Stimulated activated CD4-positive, alpha-beta T cell treated with anti-CD3 and anti-CD28 coated beads, Interleukin-1b, Interleukin-23, amount 100 ng/mL, for 4 hours (primary cell): ENCODE results near the gene GTF2H1.
"Not testable (repeated sequence)": the region's sequence is repeated elsewhere in the genome, so short reads cannot be mapped to it uniquely, and the experiment has no call there.

Experiments used
- DNase-seq, 2 donors: peaks; one replicate each; pipeline ENCODE4 v3.0.0-alpha.2; 2020; ENCODE audit warnings: low read depth in 2 of 2

The GTF2H1 gene

DNA sequence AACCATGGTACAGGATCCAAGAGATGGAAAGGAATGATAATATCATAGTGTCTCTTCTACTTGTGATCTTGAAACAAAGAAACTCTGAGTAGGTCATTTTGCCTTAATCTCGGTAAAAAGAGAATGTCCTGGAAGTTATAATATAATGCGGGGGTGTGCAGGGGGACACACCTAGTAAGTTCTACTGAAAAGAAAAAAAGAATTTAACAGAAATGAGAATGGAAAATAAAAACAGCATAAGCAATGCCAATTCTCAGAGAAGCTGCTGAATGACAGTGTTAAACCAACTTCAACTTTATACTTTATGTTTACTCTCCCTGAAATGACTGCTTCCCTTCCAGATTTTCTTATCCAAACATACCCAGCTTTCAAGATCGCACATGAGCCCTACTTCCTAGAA lies 2.5 kb upstream of the GTF2H1 start:
- DNase-seq = no peak

DNA sequence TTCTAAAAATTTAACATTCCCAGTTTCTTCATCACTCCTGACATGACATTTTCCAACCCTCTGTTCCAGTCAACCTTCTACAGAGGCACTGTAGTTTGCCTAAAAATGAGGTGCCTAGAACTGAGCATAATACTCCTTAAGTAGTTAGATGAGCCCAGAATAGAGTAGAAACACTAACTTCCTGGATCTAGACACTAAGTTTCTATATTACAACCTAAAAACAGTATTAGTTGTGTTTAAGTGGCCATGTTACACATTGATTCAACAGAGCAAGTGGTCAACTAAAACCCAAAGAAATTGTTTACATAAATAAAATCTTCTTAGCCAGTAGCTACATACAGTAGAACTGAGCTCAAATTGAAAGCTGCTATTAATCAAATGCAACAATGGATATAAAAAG lies 1.8 kb upstream of the GTF2H1 start:
- no peak for DNase-seq

DNA sequence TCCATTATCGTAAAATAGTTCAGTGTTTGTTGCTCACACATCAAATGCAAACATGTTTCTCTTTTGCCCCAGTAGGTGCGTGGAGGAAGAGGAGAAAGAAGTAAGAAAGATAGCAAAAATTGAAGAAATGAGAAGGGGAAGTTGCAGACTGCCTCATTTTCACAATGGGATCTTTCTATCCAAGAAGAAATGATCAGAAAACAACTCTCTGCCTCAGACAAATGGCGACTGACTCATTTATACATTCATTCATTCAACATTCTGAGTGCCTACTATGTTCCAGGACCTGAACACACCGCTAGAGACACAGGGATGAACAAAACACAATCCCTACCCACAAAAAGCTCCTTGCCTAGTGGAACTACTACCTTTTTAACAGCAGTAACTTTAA lies 794 bp upstream of the GTF2H1 start:
- no peak for DNase-seq

DNA sequence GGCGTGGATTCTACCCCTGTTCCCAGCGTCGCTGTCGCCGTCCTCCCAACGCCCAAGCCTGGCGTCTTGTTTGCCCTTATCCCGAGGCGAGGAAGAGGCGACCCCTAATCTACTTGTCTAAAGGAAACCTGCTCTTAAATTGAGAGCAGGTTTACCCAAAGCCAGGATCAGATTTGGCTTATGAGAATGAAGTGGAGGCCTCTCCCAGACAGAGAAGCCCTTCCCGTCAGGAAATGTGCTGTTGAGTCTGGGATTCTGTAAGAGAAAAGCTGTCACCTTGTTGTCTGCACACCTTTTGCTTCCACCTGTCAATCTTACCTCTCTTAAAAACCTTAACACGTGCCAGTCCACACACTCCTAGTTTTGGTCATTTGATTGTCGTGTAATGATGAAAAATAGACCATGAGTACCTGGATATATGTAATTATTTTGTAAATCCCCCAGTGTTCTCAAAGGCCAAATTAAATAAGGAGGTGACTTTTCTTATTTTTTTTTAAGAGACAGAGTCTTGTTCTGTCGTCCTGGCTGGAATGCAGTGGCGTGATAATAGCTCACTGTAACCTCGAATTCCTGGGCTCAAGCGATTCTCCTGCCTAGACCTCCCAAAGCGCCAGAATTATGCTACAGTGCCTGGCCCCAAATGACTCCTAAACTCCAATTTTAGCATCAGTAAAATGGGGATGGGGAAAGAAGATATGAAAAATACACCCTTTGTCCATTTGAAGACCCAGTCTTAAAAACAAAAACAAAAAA lies 627 bp downstream of the GTF2H1 start:
- DNase-seq = peak in 1 of 2 donors; percentile 5

DNA sequence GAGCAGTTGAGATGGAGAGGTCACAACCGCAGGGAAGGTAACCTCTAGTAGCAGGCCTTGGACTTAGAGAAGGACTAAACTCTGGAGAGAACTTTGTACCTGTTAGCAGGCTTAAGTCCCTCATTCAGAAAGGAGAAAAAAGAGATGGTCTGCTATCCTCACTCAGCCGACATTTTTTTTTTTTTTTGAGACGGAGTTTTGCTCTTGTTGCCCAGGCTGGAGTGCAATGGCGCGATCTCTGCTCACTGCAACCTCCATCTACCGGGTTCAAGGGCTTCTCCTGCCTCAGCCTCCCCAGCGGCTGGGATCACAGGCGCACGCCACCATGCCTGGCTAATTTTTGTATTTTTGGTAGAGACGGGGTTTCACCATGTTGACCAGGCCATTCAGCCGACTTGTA lies 1.5 kb downstream of the GTF2H1 start:
- DNase-seq = not testable (repeated sequence)

DNA sequence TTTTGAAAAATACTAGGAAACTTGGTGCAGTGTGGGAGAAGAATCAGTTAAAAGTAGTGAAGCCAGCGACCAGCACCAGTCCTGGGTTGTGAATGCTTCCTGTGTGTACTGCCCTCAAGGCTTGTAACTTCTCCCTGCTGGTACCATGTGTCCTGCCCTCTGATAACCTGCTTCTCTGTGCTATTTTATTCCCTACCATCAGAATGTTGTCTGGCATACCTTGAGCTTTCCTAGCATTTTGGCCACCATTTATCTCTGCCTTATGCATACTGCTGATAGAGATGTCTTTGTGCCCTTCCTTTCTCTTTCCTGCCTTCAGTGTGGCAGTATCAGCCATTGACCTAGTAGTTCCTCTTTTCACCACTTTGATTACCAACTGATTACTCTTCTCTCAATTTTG lies 2.0 kb downstream of the GTF2H1 start:
- DNase-seq = no peak

DNA sequence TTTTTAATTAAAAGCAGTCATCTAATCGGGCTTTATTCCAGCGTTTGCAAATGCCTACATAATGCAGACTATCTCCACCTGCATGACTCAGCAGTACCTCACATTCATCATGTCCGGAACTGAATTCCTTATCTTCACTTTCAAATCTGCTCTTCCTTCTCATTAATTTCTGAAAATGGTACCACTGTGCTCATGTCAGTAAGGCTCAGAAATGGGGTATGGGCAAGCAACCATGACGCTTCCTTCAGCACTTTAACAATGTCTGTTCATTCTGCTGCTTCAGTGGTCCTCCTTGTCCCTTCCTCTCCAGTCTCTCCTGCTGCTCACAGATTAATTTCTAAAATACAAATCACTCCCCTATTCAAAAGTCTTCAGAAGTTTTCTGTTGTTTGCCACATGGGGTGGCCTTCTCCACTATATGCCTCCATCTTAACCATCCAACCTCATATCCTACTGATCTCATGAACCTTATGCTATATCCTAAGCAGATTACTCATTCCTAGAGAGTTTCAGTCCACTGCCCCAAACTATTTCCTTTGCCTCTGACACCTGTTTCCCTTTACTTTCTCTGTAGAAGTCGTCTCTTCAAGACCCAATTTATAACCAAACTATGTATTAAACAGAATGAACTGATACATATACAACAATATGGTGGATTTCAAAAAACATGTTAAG lies 7.0 kb downstream of the GTF2H1 start:
- no peak for DNase-seq

DNA sequence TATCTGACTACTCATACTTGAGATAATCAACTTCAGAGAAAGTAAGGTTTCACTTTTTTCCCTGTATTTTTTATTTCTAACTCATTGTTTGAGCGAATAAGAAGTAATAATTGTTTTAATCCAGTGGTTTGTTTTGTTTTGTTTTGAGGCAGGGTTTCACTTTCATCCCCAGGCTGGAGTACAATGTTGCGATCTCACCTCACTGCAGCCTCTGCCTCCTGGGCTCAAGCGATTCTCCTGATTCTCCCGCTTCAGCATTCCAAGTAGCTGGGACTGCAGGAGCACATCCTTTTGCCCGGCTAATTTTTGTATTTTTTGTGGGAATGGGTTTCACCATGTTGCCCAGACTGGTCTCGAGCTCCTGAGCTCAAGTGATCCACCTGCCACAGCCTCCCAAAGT lies 8.6 kb downstream of the GTF2H1 start:
- no peak for DNase-seq

DNA sequence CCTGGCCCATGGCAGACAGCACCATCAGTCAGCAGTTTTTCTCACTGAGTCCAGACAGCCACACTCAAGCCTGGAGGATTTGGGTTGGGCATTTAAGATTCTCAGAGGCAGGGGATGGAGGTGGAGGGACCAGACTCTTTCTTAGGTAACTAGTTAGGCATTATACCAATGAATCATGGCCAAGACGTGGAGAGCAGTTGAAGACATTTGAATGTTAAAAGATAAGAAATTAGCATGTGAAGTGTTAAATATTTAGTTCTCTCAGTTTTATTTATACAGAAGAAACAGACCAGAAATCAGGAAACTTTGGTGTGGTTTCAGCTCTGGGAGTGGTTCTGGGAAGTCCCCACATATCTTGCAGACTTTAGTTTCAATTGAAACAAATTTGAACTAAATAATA lies 9.9 kb downstream of the GTF2H1 start:
- no peak for DNase-seq

DNA sequence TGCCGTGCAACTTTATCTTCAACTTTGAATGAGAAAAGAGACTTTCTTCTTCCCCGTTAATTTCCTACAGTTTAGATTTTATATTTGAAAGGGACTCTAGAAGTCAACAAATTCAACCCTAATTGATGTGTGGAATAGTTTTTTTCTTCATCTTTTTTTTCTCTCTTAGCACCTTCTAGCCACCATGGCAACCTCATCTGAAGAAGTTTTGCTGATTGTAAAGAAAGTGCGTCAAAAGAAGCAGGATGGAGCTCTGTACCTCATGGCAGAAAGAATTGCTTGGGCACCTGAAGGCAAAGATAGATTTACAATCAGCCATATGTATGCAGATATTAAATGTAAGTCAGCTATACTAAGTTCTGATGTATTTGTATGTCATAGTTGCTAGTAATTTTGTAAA lies 10.5 kb downstream of the GTF2H1 start:
- no peak for DNase-seq

DNA sequence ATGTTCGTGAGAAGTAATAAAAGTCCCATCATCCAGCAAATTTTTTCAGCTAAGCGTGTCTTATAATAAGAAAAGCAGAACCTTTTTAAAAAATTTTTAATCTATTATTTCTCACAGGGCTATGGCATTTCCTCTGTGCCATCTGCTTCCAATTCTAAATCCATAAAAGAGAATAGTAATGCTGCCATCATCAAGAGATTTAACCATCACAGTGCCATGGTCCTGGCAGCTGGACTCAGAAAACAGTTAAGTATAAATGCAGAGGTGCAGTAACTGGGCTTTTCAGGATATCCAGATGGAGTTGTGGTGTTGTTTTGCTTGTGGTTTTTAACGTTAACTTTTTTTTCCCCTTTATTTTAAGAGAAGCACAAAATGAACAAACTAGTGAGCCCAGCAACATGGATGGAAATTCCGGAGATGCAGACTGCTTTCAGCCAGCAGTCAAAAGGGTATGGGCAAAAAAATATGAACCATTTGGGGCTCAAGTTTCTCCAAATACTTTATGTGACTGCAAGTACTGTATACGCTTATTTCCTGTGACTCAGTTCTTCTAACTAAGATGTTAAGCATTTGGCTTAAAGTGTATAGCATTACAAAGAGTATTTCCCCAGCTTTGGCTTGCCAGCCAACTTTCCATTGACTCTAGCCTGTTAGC lies 25.2 kb downstream of the GTF2H1 start:
- no peak for DNase-seq

DNA sequence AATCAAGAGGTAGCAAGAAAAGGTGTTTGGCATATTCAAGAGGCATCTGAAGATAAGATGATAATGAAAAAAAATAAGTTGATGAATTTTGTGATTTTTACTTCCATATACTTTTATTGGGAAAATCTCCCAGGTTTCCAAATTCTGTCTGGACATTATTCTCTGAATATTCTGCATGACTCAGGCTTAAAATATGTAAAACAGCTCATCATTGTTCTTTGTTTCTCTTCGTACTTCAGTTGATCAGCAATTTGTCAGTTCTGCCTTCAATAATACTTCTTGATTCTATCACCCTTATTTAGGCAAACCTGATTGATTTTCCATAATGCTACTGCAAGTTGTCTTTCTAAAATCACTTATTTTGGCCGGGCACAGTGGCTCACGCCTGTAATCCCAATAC lies 30.2 kb downstream of the GTF2H1 start:
- DNase-seq = no peak

DNA sequence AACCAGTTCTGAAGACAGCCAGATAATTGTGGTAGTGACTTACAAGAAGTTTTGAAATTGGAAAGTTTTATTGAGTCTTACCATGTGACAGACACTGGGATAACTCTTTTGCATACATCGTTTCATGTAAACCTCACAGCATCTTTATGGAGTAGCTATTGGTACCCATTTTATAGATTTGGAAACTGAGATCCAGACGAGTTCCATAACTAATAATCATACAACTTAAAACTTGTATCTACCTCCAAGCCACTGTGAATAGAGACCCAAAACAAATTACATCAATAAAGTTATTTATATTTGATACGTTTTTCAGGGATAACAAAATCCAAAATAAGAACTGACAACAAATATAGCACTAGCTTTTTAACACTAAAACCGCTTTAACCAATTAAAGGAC lies 36.3 kb downstream of the GTF2H1 start:
- no peak for DNase-seq

DNA sequence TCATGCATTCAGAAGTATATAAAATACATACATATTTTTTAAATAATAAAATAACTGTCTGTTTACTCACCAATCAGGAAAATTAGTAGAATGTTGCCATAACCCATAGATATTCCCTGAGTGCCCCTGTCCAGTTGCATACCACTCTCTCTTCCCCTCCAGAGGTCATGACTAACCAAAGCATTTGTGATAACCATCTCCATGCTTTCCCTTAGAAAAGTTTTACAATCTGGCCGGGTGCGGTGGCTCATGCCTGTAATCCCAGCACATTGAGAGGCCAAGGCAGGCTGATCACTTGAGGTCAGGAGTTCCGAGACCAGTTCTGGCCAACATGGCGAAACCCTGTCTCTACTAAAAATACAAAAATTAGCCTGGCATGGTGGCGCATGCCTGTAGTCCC lies 38.8 kb downstream of the GTF2H1 start:
- DNase-seq = no peak

DNA sequence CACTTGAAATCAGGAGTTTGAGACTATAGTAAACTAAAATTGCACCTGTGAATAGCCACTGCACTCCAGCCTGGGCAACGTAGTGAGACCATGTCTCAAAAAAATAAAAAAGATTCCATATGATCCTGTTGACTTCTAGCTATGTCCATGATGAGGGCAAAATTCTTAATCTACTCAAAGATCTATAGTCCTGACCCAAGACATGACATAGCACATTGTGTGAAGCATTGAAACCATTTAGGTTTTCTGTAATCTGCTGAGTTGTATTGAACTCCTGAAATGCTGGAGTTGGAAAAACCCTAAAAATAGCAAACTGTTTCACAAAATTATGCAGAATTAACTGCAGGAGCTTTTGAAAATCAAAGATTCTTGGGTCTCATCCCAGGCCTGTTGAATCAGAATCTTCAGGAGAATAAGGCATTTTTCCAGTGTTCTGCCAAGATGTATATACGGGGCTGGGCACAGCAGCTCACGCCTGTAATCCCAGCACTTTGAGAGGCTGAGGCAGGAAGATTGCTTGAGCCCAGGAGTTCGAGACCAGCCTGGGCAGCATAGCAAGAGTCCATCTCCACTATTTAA lies 42.2 kb downstream of the GTF2H1 start:
- no peak for DNase-seq

DNA sequence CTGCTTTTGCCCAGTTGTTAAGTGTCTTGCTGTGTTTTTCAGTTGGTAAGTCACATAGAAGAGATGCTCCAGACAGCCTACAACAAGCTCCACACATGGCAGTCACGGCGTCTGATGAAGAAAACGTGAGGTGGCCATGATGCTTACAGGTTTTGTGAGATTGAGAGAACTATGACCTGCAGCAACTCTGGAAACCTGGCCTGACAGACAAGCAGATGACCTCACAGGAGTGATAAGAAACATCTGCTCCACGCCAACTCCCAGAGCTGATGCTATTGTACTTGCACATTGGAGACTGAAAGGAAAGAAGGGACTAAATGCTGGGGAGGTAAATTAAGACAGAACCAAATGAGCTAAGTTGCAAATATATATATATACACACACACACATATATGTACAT lies 43.4 kb downstream of the GTF2H1 start:
- no peak for DNase-seq

DNA sequence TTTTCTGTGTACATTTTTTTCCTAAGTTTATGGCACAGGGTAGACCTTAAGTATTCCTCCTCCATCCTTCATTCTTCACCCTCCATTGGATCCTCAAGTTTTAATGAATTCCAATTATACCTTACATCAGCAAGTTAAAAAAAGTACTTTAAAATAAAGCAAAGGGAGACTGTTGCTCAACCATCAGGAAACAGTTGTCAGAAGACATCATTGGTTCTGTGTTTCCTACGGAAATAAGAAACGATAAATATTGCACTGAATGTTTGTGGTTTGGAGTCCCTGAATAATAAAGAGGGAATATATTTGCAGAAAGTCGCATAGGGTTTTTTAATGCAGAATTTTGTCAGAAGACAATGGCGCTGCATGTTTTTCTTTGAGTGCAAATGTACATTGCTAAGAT lies 43.9 kb downstream of the GTF2H1 start:
- no peak for DNase-seq

DNA sequence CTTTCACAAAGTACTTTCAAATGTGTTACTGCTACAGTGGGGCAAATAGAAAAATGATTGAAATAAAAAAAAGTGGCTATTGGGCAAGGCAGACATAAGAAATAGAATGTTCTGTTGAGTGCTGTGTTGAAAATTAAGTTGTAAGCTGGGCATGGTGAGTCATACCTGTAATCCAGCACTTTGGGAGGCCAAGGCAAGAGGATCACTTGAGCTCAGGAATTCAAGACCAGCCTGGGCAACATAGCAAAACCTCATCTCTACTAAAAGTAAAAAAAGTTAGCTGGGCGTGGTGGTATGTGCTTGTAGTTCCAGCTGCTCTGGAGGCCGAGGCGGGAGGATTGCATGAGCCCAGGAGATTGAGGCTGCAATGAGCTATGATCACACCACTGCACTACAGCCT lies 45.1 kb downstream of the GTF2H1 start:
- no peak for DNase-seq

DNA sequence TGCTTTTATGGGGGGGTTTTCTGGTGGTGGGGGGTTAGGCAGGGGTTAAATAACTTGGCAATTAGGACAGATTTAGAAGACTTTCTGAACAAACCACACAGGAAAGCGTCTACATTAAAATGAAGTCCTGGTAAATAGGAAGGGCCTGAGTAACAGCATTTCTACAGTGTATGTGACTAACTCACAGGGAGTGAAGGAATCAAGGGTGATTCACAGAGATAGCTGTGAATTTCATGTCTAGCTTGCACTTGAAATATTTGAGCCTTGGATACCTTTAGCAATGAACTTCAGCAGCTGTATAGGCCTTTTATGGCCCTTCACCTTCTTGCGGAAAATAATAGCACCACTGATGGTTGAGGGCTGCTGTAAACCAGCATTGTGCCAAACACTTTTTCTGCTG lies 45.9 kb downstream of the GTF2H1 start:
- no peak for DNase-seq

DNA sequence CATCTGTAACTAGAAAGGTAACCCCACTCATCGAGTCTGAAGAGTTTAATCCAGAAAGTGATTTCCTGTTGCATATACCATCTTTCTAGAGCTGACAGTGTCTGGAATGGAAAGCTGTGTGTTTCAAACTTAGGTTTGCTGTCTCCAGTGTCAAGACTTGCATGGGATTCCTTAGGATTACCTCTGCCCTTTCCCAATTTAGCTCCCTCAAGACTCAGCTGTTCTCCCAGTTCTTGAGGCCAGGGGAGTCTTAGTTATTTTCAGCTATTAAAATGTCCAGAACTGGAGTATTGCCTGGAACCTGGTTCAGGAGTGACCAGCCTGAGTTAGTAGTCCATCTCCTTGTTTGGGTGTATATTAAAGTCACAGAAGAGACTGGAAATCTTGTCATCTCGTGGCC lies 47.0 kb downstream of the GTF2H1 start:
- DNase-seq = no peak

DNA sequence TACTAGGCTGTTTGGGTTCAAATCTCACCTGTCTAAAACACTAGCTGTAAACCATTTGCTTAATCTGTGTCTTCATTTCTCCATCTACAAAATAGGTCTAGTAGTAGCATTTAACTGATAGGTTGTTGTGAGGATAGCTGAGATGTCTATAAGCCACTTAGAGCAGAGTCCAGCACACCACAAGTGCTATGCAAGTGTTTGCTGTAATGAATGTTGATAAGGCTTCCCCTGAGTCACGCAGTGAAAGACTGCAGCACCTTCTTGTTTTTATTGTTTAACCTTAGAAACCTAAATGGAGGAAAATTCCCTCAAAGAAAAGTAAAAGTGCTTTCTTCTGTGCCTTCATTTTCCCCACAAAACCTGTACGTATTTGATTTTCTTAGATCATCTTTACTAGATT lies 48.9 kb downstream of the GTF2H1 start:
- no peak for DNase-seq

DNA sequence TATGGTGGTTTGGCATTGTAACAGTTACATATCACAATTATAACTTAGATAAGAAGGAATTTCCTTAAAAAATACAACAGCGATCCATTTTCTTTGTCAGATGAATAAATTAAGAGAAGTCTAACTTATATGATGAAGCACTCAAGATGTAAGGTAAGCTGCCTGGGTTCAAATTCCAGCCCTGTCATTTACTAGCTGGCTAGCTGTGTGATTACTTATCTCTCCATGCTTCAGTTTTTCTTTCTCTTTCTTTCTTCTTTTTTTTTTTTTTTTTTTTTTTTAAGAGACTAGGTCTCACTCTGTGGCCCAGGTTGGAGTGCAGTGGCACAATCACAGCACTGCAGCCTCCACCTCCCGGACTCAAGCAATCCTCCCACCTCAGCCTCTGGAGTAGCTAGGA lies 49.8 kb downstream of the GTF2H1 start:
- DNase-seq = no peak

DNA sequence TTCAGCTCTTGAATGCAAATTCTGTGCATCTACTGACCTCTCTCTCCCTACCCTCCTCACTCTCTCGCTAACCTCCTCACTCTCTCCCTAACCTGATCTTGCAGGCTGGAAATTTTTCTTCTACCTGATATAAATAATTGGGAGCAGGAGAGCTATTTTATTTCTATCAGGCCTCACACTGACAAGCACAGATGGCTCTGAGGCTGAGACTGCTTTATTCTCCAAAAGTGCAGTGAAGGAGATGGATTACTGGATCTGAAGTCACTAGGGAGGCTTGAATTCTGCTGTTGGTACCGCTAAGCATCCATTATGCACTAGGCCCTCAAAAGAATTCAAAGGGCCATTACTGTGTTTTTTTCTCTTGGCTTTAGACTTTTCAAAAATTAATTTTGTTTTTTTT lies 52.6 kb downstream of the GTF2H1 start:
- no peak for DNase-seq
